ENCODE results near the gene ADAM12.
"Not testable (repeated sequence)": the region's sequence is repeated elsewhere in the genome, so short reads cannot be mapped to it uniquely, and the experiment has no call there.

ADAM12 gene

GRCh38 chr10:126259760-126260479, 128.4 kb downstream of the ADAM12 start:
- DNase-seq, result no peak

- no peak for DNase-seq
Observed at GRCh38 chr10:126256864-126257263, 131.4 kb downstream of the ADAM12 start.

- DNase-seq, result no peak
Observed at GRCh38 chr10:126255313-126255712, 133.0 kb downstream of the ADAM12 start.

GRCh38 chr10:126253611-126253998, 134.7 kb downstream of the ADAM12 start:
- DNase-seq, result no peak

- DNase-seq, result no peak
Observed at GRCh38 chr10:126252884-126253610, 135.2 kb downstream of the ADAM12 start.

- no peak for DNase-seq
Observed at GRCh38 chr10:126251778-126252407, 136.4 kb downstream of the ADAM12 start.

GRCh38 chr10:126250527-126251310, 137.6 kb downstream of the ADAM12 start:
- no peak for DNase-seq

- no peak for DNase-seq
Observed at GRCh38 chr10:126250045-126250444, 138.2 kb downstream of the ADAM12 start.

GRCh38 chr10:126247446-126247975, 140.8 kb downstream of the ADAM12 start:
- no peak for DNase-seq

GRCh38 chr10:126246396-126246795, 141.9 kb downstream of the ADAM12 start:
- not testable (repeated sequence) for DNase-seq

GRCh38 chr10:126245501-126245900, 142.8 kb downstream of the ADAM12 start:
- no peak for DNase-seq

- no peak for DNase-seq
Observed at GRCh38 chr10:126243971-126244370, 144.3 kb downstream of the ADAM12 start.

GRCh38 chr10:126243306-126243705, 145.0 kb downstream of the ADAM12 start:
- DNase-seq, result no peak

GRCh38 chr10:126242397-126243260, 145.6 kb downstream of the ADAM12 start:
- no peak for DNase-seq

GRCh38 chr10:126240483-126240882, 147.8 kb downstream of the ADAM12 start:
- DNase-seq, result no peak

GRCh38 chr10:126239844-126240243, 148.4 kb downstream of the ADAM12 start:
- no peak for DNase-seq

GRCh38 chr10:126235979-126236851, 152.1 kb downstream of the ADAM12 start:
- DNase-seq, result no peak

- no peak for DNase-seq
Observed at GRCh38 chr10:126235091-126235978, 152.9 kb downstream of the ADAM12 start.

GRCh38 chr10:126234630-126235029, 153.6 kb downstream of the ADAM12 start:
- DNase-seq, result no peak

All from NCI-H1436 treated with DMSO at 0.1 percent for 48 hours (cell line).